Stimulated activated CD8-positive, alpha-beta memory T cell treated with anti-CD3 and anti-CD28 coated beads, Interleukin-7, amount 100 ng/mL, for 1 hour (primary cell): ENCODE measurements around the gene DCBLD2.
"Not testable (repeated sequence)": the region's sequence is repeated elsewhere in the genome, so short reads cannot be mapped to it uniquely, and the experiment has no call there.

Source experiments
- DNase-seq, 2 donors: peaks; one replicate each; pipeline ENCODE4 v3.0.0-alpha.2; 2020; ENCODE audit warnings: low read depth in 2 of 2

DCBLD2 gene

DNA sequence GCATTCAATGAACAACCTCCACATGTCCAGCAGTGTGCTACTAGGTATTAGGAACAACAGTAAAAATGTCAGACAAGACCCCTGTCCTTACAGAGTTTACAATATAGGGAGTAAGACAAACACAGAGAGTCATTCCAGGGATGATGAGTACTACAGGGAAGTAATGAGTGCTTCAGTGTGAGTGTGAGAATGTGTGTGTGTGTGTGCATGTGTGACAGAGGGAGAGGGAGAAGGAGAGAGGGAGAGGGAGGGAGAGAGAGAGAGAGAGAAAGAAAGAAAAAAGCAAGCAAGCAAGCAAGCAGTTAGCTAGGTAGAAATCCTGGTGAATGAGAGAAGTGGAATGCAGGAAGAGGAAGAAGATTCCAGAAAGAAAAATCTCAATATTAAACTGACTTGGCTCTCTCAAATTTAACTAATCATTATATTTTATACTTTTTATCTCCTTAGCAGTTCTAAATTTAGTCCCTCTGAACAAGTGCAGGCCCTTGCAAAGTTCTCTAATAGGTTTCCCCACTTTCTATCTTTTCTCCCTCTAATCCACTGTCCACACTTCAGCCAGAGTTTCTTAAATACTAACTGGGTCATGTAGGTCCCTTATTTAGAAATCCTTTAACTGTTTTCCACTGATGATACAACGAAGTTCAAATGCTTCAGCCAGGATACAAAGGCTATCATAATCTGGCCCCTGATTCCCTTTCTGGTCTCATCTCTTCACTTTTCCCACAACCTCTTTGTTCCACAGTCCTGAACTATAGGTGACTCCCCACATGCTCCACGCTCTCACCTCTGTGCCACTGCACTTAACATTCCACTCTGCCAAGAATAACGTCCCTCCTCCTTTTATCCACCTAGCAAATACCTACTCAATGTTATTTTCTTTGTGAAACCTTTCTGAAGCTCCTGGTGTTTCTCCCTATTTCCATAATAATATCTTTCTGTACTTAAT lies 10.3 kb downstream of the DCBLD2 start:
- DNase-seq, result no peak

GRCh38 chr3:98890181-98890835 lies 11.2 kb downstream of the DCBLD2 start:
- DNase-seq, result no peak

DNA sequence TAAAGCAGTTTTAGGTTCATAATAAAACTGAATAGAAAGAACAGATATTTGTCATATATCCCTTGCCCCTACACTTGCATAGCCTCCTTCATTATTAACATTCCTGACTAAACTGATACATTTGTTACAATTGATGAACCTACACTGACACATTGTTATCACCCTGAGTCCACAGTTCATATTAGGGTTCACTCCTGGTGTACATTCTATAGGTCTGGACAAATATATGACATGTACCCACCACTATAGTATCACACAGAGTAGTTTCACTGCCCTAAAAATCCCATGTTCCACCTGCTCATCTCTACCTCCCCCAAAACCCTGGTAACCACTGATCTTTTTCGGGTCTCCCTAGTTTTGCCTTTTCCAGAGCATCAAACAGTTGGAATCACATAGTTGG lies 13.8 kb downstream of the DCBLD2 start:
- DNase-seq, result no peak

DNA sequence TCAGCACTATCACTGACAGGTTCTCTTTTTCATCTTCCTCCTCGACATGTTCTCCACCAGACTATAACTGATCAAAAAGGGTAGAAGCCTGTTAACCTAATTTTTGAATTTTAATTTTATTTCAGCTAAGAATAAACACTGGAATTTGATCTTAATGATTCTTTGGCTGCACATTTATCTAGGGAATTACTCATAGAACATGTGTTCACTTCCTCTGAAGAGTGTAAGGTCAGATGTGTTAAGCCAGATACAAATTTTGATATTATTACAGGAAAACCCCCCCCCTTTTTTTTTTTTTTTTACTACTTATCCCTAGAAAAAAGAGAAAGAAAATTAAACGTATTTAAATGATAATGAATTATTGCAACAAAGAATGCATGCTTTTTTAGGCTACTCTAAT lies 15.0 kb downstream of the DCBLD2 start:
- DNase-seq, result no peak

DNA sequence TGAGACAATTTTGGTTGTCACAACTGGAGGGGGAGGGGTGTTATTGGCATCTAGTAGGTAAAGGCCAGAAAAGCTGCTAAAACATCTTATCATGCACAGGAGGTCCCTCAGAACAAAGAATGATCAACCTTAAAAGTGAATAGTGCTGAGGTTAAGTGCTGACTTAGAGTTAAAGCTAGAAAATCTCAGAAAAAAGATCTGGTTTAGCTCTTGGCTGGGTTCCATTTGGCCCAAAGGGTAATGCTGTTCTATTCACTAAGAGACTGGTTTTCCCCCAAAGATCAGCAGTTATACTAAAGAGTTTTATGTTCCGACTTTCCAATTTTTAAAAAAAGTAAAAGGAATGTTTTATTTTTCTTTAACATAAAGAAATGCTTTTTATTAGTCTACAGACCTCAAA lies 15.6 kb downstream of the DCBLD2 start:
- no peak for DNase-seq

DNA sequence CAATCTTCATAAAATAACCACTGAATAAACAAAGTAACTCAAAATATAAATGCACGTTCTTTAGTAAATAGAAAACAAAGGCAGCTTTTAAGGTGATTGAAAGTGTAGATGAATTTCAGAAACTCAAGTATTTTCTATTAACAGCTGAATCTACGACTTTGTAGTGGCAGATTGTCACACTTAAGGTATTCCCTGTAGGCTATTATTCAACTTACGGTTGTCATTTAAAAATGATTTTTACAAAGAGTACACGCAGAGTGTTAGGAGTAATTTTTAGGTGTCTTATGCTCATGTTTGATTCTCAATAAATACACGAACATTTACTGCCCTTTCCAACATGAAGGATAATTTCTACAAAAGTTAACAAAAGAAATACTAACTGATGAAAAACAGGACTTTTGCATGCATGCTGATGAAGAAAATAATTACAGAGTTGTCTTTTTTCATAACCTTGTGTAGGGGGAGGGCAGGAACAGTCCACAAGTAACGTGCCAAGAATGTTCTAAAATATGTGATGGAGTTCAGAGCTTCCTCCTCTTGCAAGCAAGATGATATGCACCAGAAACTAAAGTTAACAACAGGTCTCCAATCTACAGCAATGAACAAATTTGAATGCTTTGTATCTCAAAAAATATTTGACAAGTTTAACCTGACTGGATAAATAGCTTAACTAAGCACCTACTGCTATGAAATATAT lies 16.7 kb downstream of the DCBLD2 start:
- no peak for DNase-seq

DNA sequence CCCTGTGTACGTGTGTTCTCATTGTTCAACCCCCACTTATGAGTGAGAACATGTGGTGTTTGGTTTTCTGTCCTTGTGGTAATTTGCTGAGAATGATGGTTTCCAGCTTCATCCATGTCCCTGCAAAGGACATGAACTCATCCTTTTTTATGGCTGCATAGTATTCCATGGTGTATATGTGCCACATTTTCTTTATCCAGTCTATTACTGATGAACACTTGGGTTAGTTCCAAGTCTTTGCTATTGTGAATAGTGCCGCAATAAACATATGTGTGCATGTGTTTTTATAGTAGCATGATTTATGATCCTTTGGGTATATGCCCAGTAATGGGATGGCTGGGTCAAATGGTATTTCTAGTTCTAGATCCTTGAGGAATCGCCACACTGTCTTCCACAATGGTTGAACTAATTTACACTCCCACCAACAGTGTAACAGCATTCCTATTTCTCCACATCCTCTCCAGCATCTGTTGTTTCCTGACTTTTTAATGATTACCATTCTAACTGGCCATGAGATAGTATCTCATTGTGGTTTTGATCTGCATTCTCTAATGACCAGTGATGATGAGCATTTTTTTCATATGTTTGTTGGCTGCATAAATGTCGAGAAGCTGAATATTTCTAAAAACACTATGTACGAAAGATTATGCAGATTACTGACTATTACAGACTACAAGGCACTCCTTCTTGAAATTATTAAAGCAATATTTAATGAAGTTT lies 18.7 kb downstream of the DCBLD2 start:
- DNase-seq, result not testable (repeated sequence)

DNA sequence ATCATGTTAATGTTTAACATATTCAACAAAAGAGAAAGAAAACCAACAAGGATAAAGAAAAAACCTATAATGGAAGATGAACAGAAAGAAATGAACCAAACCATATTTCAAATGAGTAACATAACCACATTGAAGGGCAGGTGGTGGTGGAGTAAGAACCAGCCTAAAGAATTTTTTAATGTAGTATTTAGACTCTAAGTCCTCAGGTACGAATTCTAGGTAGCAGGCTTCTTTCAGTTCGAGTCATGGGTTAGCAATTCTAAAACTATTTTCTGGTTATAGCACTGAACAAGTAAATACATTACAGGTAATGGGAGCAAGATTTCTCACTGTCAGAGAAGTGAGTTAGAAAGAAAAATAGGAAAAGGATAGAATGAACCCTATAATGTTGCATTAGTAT lies 24.4 kb downstream of the DCBLD2 start:
- DNase-seq, result no peak

GRCh38 chr3:98875535-98875934 lies 26.0 kb downstream of the DCBLD2 start:
- DNase-seq, result no peak

DNA sequence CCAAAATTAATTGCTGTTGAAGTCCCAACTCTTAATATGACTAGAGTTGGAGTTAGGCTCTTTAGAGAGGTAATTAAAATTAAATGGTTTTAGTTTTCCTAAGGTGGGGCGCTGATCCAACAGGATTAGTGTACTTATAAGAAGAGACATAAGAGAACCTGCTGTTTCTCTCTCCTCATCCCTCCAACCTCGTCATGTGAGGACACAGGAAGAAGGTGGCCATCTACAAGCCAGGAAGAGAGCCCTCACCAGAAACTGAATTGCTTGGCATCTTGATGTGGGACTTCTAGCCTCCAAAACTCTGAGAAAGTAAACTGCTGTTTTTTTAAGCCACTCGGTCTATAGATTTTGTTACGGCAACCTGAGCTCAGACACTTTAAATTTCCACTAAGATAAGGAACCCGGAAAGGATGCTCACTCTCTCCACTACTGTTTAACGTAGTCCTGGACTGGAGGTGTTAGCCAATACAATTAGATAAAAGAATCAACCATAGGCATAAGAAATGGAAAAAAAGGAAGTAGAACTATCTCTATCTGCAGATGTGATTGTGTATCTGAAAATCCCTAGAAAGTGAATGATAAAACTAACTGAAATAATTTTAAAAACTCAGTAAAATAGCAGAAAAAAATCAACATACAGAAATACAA lies 26.8 kb downstream of the DCBLD2 start:
- DNase-seq, result no peak

GRCh38 chr3:98869391-98869790 lies 32.1 kb downstream of the DCBLD2 start:
- DNase-seq, result no peak

DNA sequence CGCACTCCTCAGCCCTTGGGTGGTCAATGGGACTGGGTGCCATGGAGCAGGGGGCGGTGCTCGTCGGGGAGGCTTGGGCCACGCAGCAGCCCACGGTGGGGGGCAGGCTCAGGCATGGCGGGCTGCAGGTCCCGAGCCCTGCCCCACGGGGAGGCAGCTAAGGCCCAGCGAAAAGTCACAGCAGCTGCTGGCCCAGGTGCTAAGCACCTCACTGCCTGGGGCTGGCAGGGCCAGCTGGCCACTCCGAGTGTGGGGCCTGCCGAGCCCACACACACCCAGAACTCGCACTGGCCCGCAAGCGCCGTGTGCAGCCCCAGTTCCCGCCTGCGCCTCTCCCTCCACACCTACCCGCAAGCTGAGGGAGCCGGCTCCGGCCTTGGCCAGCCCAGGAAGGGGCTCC lies 43.5 kb downstream of the DCBLD2 start:
- DNase-seq, result not testable (repeated sequence)

DNA sequence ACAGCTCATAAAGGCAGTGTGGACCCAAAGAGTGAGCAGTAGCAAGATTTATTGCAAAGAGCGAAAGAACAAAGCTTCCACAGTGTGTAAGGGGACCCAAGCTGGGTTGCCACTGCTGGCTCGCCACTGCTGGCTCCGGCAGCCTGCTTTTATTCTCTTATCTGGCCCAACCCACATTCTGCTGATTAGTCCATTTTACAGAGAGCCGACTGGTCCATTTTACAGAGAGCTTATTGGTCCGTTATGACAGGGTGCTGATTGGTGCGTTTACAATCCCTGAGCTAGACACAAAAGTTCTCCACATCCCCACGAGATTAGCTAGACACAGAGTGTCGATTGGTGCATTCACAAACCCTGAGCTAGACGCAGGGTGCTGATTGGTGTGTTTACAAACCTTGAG lies 44.2 kb downstream of the DCBLD2 start:
- DNase-seq, result not testable (repeated sequence)

DNA sequence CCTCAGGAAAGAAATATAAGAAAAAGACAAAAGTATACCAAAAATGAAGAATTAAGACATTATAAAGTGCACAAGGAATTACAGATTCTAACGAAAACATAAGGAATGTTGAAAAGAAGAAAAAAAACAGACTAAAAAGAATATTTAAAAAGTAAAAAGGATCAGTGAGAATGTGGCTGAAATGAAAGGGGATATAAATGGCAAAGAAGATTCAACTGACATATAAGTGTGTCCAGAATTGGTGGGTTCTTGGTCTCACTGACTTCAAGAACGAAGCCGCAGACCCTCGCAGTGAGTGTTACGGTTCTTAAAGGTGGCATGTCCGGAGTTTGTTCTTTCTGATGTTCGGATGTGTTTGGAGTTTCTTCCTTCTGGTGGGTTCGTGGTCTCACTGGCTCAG lies 44.8 kb downstream of the DCBLD2 start:
- DNase-seq, result no peak

DNA sequence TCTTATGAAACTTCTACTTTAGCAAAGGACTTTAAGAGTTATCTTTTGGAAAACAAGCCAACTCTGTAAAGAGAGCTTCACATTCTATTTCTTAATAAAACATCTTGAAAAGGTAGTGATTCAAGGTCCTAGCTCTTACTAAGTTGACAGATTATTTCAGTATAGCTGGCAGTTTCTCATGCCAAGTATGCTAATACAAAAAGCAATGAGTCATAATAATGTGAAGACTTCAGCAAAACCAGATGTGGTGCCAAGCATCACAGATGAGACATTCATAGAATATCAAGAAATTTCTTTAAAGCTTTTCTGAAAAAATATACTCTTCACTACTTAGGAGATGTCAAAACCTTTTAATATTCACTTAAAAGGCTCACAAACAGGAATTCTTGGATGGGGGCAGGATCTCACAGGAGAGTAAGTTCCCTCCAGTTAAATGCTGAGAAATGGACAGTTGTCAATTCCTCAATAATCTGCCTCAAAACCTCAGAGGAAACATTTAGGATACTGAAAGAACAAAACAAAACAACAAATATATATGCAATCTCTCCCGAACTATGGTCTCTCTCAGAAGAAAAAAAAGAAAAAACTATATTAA lies 45.6 kb downstream of the DCBLD2 start:
- DNase-seq, result no peak

DNA sequence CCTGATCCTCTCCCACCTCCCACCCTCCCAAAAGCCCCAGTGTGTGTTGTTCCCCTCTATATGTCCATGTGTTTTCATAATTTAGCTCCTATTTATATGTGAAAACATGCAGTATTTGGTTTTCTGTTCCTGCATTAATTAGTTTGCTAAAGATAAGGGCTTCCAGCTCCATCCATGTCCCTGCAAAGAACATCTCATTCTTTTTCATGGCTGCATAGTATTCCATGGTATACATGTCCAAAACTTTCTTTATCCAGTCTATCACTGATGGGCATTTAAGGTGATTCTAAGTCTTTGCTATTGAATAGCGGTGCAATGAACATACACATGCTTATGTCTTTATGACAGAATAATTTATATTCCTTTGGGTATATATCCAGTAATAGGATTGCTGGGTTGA lies 53.4 kb downstream of the DCBLD2 start:
- no peak for DNase-seq

DNA sequence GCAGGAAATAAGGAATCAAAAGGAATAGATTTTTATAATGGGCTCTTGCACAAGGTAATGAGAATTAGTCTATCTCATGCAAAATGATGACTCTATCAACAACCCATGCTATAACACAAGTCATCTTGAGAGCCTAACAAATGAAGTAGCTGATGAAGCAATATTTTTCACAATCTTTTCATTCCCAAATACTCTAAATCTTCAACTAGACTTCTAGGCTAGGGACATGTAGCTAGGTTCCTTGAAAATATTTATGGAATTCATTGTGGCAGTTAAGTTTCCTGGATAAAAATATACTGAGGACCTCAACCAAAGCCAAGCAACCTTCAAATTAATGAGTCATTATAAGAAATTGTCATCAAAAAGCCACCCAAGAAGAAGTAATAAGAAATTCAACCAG lies 55.4 kb downstream of the DCBLD2 start:
- DNase-seq, result no peak

DNA sequence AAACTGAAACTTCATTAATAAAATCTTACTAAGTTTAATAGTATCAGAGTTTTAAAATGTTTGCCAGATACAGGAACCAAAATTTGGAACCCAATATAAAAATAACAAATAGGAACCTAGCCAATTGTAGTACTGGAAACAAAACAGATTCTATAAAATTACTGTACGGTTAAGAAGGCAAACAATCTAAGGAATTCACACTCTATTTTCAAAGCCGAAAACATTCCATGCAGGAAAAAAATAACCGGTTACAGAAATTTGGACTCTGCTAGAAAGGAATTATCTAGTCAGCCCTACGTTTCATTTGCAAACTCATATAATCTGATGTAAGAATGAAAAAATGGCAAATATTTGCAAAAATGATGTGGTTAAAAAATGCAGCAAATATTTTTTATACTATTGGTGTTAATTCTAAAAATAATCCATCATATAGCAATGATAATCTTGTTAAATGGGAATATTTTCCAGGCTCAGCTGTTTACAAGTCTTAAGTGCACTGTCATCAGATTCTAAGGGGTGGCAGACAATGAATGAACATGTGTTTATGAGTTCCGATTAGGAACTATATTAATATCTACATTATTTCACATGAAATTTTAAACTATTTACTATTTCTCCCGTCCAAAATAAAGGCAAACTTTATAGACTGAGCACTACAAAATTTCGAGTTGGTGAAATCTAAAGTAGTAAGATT lies 58.1 kb downstream of the DCBLD2 start:
- DNase-seq, result no peak

- DNase-seq, result no peak
Measured at GRCh38 chr3:98839846-98840245, 61.6 kb downstream of the DCBLD2 start.

DNA sequence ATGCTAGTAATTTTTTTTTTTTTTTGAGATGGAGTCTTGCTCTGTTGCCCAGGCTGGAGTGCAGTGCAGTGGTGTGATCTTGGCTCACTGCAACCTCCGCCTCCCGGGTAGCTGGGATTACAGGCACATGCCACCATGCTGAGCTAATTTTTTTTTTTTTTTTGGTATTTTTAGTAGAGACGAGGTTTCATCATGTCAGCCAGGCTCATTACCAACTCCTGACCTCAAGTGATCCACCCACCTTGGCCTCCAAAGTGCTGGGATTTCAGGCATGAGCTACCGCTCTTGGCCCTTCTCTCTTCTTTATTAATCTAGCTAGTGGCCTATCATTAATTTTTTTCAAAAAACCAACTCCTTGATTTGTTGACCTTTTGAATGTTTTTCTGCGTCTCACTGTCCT lies 70.4 kb downstream of the DCBLD2 start:
- not testable (repeated sequence) for DNase-seq
